ENCODE data around the gene P3H4.
A peak's percentile ranks its signal among the peaks of the same experiment; 100 is the strongest.

- TF ChIP-seq EZH2 (IDR thresholded peaks at IDR 0.05; ENCODE audit: low read length) (peak; percentile 33), CTCF (optimal IDR thresholded peaks at IDR 0.05 in 1 of 3, IDR thresholded peaks at IDR 0.05 in 1 of 3, conservative IDR thresholded peaks at IDR 0.05 in 1 of 3; ENCODE audit: extremely low read depth in 1 of 3, insufficient read depth in 2 of 3, low read length in 3 of 3) (no peak)
These were observed 1.5 kb upstream of the P3H4 start for GRCh38 chr17:41813152-41813680.
